MM.1S (cell line): ENCODE data around the gene RPS6KA6.

Experiments
- CTCF ChIP-seq: fragments of 300-600 bp; sonication (generic); IDR thresholded peaks from 2 replicates; pipeline ENCODE4 v1.5.1; 2016; ENCODE audit warnings: antibody characterized with exemption, low read length, mixed read lengths
- EZH2 ChIP-seq: fragments of 300-600 bp; sonication (generic); optimal IDR thresholded peaks from 2 replicates; pipeline ENCODE3; 2017; ENCODE audit warnings: low read depth, mild to moderate bottlenecking, antibody characterized with exemption, low read length, mixed read lengths

- TF ChIP-seq CTCF: no peak
- no peak for TF ChIP-seq EZH2
These were observed 32.1 kb downstream of the RPS6KA6 start for GRCh38 chrX:84155938-84156337.
